ENCODE results near the gene ATP5PD. TPM values are rescaled to one million over a fixed set of nuclear protein-coding genes. Genes with fewer than 3 reads are reported as not detected.
A peak's percentile ranks its signal among the peaks of the same experiment; 100 is the strongest.

The ATP5PD gene
- total and polyA plus RNA-seq, 2 of the 13 experiments (the other 11 are each of a cell fraction or from before 2014, with no cell fraction given) = 158 to 428 TPM

DNA sequence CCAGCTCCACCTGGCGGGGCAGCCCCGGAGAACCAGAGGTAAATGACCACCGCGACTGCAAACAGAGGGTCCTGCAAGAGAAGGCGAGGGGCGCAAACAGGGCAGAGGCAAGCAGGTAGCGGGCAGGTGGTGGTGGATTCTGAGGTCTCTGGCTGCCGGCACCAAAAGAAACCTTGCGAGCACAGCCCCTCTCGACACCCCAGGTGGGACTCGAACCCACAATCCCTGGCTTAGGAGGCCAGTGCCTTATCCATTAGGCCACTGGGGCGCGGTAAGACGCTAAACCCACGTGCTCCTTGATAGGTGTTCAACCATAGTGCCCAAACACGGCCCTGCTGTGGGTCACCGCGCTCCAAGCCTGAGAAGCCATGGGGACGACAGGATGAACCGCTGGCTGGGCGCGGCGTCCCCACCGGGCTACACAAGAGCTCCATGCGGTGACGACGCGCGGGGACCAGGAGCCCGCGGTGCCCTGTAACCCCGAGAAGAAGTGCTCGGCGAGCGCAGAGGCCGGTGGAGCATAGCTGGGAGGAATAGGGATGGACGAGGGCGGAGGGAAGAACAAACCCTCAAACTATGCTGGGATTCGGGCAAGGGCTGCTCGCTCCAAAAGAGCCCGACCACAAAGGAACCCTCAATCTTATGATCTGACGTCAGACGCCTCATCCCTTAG lies 12.4 kb downstream of the ATP5PD start (continued):
- TF ChIP-seq SNAPC5 (CRISPR knock-in tag; IDR thresholded peaks at IDR 0.05; ENCODE audit: borderline replicate concordance) = 0 out of 2 replicates have a peak, but pooled peaks have one; percentile 79
- peak; percentile 95; the same call in 1 of the 2 replicates for TF ChIP-seq ZNF776 (CRISPR knock-in tag; IDR thresholded peaks at IDR 0.05)
- peak in 1 of 2 experiments; percentile 58; a peak in 2 of 4 replicates for TF ChIP-seq KLF16 (CRISPR knock-in tag; IDR thresholded peaks at IDR 0.05)
- peak; percentile 72 for TF ChIP-seq ZNF670 (CRISPR knock-in tag; IDR thresholded peaks at IDR 0.05; ENCODE audit: borderline replicate concordance)
- peak; percentile 86; the same call in 1 of the 2 replicates for TF ChIP-seq ZNF225 (CRISPR knock-in tag; IDR thresholded peaks at IDR 0.05)
- peak; percentile 63 for TF ChIP-seq ELF3 (CRISPR knock-in tag; IDR thresholded peaks at IDR 0.05)
- peak; percentile 91 for TF ChIP-seq HMGXB3 (CRISPR knock-in tag; IDR thresholded peaks at IDR 0.05; ENCODE audit: borderline replicate concordance)
- TF ChIP-seq RFXANK (CRISPR knock-in tag; IDR thresholded peaks at IDR 0.05) = 0 out of 2 replicates have a peak, but pooled peaks have one; percentile 25
- TF ChIP-seq ZFP37 (CRISPR knock-in tag; IDR thresholded peaks at IDR 0.05; ENCODE audit: borderline replicate concordance) = peak; percentile 82
- peak; percentile 90; the same call in 1 of the 2 replicates for TF ChIP-seq NFKB2 (CRISPR knock-in tag; IDR thresholded peaks at IDR 0.05; ENCODE audit: borderline replicate concordance)
- peak; percentile 32 for TF ChIP-seq HNF4A (CRISPR knock-in tag; IDR thresholded peaks at IDR 0.05)
- peak; percentile 18; the same call in 1 of the 2 replicates for TF ChIP-seq KDM3A (CRISPR knock-in tag; IDR thresholded peaks at IDR 0.05; ENCODE audit: low read depth)
- TF ChIP-seq BCL6 (CRISPR knock-in tag; IDR thresholded peaks at IDR 0.05) = no peak; the same call in 1 of the 2 replicates
- 0 out of 2 replicates have a peak, but pooled peaks have one; percentile 37 for TF ChIP-seq CENPBD1 (CRISPR knock-in tag; IDR thresholded peaks at IDR 0.05; ENCODE audit: borderline replicate concordance, low read depth)
- TF ChIP-seq ZNF678 (CRISPR knock-in tag; IDR thresholded peaks at IDR 0.05) = peak; percentile 91
- peak; percentile 72; the same call in 1 of the 2 replicates for TF ChIP-seq RERE (CRISPR knock-in tag; IDR thresholded peaks at IDR 0.05; ENCODE audit: low read depth)
